Measurements from ENCODE around the gene ADORA2B.

Gene ADORA2B

DNA sequence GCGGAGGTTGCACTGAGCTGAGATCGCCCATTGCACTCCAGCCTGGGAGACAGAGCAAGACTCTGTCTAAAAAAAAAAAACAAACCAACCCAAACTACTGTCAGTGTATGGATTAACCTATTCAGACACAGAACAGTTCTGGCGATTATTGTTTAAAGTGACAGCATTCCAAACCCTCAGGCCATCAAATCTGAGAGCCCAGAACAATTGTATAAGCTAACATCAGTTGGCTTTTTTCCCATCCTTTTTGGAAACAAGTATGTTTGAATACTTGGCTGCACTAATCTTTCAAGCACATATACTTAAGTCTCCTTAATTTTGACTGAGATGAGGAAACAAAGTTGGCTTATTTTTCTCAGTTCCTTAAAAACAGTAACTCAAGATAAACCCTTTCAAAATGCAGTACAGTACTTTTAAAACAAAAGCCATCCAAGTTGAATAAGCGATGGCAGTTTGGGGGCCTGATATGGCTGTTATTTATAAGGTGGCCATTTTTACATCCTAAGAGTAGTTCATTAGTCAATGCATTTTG, 53.2 kb downstream of the ADORA2B start:
- no peak for ATAC-seq

DNA sequence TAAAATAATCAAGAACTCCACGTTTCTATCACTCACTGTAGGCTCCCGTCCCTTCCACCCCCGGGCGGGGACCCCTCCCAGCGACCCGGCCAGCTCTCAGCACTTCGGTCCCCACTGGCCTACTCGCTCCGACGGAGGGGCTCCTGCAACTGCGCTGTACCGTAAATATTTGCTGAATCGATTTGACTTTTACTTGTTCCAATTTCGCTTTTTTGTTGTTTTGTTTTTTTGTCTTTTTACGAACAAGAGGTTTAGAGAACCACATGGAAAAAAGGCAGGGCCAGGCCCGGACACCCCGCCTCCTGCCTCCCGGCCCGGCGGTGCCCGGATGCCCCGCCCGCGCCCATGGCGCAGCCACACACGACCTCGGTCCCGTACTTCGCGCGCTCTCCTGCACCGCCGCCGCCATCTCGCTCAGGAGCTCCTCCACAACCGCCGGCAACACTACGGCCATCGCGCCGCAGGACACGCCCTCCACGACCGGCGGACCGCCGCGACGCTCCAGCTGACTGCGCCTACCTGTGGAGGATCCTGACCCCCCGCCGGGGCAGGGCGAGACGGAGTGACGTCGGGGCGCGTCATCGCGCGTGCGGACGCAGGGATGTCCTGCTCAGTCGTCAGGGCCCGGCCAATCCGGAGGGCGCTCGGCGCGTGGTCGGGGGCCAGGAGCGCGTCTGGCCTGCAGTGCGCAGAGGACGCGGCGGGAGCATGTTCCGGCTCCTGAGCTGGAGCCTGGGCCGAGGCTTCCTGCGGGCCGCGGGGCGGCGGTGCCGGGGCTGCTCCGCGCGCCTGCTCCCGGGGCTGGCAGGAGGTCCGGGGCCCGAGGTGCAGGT, 54.4 kb downstream of the ADORA2B start, which contains the start of the genes TTC19 and ZSWIM7:
TTC19 (plus strand) TSS at position 684 of the 833 bp plus-strand sequence; CDS start at position 709, 25 bp downstream.
ZSWIM7 (minus strand) TSS at position 564 of the 833 bp plus-strand sequence; CDS start at position 454, 110 bp downstream.
- ATAC-seq: peak; percentile 91 to 94

DNA sequence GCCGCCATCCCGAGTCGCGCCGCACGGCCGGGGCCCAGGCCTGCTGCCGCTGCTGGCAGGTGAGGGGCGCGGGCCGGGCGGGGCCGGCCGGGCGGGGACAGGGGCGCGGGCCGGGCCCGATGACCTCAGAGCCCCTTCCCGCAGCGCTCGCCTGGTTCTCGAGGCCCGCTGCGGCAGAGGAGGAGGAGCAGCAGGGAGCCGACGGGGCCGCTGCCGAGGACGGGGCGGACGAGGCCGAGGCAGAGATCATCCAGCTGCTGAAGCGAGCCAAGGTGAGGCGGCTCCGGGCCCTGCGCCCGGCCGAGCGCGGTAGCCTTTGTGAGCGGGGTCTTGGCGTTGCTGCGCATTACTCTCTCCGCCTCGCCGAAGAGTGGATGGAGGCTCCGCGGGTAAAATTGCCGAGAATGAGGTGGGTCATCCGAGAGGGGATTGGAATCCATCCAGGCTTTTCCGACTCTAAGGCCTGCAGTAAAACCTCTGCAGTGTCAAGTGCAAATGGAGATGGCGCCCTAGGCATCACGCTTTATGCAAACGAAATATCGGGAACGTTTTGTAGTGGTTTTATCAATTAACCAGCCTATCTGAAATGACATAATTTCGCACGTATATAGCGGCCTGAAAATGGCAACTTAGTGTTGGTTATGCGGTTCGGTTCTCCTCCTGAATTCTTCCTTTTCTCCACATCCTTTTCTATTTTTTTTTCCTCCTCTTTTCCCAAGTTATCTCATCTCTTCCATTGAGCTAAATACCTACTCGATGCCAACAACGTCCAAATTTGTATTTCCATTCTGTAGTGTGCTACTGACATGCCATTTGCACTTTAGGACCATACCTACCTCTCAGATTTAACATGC, 55.3 kb downstream of the ADORA2B start:
- ATAC-seq: peak in 1 of 2 donors; percentile 39

DNA sequence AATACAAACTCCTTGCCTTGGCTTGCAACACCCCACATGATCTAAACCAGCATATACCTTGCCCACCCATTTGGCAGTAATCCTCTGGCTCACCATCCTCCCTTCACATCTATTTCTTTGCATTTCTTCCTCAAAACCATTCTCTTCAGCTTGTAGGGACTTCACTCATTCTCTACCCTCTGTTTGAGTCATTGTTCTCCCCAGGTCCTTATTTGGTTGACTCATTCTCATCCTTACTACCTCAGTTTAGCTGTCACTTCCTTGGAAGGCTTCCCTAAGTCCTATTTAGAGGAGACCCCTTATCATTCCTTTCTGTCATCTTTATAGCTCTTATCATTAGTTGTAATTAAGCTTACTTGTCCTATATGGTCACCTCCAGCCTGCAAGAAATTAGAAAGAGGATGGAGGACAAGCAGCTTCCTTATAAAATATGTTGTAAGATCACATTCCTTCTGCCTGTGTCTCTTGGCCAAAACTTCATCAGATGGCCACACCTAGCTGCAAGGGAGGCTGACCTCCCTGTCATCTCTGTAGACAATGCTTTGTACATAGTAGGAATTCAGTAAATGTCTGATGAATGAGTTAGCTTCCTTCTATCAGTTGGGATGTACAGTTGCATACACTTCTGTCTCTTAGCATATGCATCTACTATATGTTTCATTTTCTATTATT, 56.4 kb downstream of the ADORA2B start:
- ATAC-seq: no peak

DNA sequence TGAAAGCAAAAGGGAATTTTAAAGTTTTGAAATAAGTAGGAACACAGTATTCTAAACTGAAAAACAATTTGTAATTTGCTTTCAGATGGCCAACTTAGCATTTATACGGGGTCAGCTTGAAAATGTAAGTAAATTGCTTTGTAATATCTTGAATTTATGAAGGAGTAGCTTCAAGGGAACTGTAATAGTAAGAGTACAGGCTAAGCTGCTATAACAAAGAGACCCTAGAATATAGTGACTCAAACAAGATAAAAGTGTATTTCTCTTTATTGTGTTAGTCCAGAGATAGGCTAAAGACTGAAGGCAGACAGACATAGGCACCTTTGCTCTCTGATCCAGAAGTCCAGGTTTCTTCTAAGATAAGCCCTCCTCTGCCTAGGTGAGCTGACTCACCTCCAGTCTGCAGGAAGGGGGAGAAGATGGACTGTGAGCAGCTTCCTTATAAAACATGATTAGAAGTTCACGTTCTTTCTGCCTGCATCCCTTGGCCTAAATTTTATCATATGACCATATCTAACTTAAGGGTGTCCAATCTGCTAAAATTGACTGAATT, 57.9 kb downstream of the ADORA2B start:
- ATAC-seq: no peak

DNA sequence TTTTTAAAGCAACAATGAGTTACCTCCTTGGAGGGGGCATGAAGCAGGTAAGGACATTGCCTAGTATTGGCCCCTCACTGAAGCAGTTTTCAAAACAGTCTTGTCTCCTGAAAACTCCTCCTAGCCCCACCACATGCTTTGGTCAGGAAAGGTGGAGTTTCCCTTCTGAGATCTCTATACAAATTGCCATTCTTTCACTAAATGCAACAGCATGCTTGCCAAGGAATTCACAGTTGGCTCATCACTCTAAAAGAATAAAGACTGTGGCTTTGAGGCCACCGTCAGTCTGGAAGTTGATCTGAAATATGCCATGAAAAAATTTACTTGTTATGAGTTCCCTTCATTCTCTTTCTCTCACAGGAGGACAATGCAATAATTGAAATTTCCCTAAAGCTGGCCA, 58.9 kb downstream of the ADORA2B start:
- no peak for ATAC-seq

DNA sequence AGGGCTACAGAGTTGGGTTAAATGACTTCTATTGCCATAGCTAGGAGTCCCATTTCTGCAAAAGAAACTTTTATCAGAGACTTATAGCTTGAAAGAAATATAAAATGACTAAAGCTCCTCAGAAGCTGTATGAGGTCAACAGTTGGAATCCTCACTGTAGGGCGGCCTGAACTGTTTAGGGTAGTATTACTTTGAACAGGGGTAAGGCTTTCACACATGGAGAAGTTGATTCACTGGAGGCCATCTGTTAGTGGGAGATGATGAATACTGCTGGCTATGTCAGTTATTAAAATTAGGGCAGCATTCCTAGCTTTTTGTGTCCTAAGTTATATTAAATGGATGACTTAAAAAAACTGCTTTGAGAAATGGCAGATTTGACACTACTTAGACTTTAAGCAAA, 60.7 kb downstream of the ADORA2B start:
- no peak for ATAC-seq

DNA sequence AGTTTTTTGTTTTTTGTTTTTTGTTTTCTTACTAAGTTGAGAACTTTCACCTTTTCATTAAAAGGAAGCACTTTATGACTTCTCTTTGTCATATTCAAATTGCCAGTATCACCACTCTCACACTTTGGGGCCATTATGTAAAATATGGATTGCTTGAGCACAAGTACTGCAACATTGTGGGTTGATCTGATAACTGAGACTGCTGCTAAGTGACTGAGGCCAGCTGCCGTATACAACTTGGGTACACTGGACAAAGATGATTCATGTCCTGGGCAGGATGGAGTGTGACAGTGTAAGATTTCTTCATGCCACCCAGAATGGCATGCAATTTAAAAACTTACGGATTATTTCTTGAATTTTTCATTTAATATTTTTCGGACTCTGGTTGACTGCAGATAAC, 62.5 kb downstream of the ADORA2B start:
- ATAC-seq: peak; percentile 55 to 62

DNA sequence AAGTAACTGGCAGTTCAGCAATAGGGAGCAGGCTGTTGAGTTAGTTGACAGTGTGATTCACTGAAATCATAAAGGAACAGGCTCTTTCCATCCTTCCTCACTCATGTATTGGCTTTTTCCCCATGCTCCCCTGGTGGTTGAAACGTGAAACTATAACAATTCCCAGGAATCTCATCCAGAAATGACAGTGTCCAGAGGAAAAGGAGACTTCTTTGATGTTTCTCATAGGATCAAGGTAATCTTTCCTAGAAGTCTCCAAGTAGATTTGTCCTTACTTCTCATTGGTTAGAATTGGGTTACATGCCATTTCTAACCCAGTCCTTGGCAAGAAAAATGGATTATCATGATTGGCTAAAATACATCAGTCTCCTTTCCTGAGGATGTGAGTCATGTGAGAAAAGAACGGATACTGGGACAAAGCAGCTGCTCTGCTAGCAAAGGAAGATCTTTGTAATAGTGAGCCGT, 69.0 kb downstream of the ADORA2B start:
- no peak for ATAC-seq

DNA sequence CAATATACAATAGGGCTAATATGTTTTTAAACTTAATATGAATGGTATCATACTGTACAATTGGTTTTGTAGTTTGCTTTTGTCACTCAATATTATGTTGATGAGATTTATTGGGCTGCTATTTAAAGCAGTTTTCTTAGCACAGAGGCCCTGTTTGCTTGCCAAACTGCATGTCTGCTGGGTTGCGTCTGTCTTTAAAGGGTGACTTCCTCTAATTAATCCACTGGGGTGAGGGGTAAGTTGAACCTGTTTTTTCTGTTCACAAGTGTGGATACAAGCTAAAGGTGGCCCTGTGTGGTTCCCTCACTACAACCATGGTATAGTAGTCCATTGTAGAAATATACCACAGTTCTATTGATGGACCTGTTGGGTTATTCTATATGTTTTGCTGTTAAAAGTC, 74.4 kb downstream of the ADORA2B start:
- no peak for ATAC-seq

DNA sequence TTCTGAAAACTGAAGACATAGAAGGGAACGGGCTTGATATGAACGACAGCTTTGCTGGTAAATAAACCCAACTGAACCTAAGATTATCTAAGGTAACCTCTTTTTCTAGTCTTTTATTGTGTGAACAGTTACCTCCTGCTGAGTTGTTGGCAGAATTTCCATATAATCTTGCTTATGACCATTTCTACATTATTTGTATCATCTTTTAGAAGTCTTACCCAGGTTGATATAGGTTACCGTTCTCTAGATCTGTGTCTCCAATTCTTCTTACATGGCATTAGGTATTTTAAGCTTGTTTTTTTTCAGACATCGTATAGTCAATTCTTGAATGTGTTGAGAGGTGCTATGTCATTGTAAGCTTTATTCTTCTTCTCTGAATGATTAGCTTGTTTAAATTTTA, 79.0 kb downstream of the ADORA2B start:
- no peak for ATAC-seq

DNA sequence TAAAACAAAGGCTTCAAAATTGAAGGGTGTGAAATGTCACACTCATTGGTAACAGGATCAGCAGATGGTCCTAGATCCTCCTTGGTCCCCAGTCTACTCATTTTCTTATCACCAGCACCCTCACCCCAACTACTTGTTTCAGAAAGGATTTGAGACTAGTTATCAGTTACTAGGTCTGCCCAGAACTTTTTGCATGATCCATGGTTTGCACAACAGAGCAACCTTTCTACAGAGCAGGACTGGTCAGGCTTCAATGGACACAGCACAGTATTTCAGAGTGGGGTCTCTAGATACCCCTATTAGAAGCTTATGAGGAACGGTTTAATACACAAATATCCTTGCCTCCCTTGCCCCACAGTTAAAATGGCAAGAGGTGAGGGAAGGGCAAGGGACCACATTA, 80.3 kb downstream of the ADORA2B start:
- ATAC-seq: no peak

Measured in activated CD4-positive, CD25-positive, alpha-beta regulatory T cell treated with anti-CD3 and anti-CD28 coated beads, Interleukin-2, amount 50 U/mL, for 24 hours (primary cell).